Transverse colon (tissue), 4 donors: ENCODE data around the gene YJEFN3.

Experiments
- POLR2A ChIP-seq: fragments of 450-650 bp; IDR thresholded peaks from one replicate; pipeline ENCODE4 v1.6.1; 2016; ENCODE audit warnings: antibody characterized with exemption, mild to moderate bottlenecking, moderate library complexity
- POLR2AphosphoS5 ChIP-seq, 3 donors: sonication (generic); formaldehyde crosslinking; IDR thresholded peaks; one replicate each; pipeline ENCODE4 v1.6.1; 2016; ENCODE audit warnings: antibody characterized with exemption in 3 of 3
- TF ChIP-seq, protein P1 (sequence below), 5 experiments: fragments of 200-600 bp in 3 of 5; fragments of 450-650 bp in 2 of 5; sonication (generic) in 3 of 5; IDR thresholded peaks; 1 replicate in 2 of 5; 2 replicates in 3 of 5; pipeline ENCODE4 v1.5.1; 2016 to 2017; ENCODE audit warnings: antibody characterized with exemption in 5 of 5, inconsistent platforms in 3 of 5, mild to moderate bottlenecking in 2 of 5, moderate library complexity in 1 of 5

DNA sequence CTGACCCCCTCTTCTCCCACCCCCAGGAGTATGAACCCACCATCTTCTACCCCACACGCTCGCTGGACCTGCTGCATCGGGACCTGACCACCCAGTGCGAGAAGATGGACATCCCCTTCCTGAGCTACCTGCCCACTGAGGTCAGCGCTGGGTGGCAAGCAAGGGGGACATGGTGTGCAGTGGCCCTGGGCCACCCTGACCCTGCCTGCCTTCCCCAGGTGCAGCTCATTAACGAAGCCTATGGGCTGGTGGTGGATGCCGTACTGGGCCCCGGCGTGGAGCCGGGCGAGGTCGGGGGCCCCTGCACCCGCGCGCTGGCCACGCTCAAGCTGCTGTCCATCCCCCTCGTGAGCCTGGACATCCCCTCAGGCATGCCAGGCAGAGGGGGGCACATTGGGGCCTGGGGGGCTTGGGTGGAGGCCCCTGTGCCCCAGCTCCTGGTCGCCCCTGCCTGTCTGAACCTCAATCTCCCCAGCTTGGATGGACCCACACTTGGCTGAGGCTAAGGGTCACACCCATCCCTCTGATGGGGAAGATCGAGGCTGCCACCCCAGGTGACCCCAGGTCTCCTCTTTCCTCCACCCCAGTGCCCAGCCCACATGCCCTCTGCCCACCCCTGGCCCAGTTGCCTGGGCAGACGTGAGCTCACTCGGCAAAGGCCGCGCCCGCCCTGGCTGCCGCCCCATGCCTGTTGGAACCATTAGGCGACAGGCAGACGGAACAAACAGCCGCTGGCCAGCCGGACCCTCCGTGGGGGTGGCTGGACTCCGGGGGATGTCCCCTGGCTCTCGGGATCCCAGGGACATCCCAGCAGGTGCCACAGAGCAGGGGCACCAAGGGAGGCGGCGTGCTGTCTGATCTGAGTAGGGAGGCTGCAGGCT is 6.8 kb downstream of the YJEFN3 start:
- no peak for TF ChIP-seq POLR2AphosphoS5 (IDR thresholded peaks at IDR 0.05)
- TF ChIP-seq, protein P1, sequence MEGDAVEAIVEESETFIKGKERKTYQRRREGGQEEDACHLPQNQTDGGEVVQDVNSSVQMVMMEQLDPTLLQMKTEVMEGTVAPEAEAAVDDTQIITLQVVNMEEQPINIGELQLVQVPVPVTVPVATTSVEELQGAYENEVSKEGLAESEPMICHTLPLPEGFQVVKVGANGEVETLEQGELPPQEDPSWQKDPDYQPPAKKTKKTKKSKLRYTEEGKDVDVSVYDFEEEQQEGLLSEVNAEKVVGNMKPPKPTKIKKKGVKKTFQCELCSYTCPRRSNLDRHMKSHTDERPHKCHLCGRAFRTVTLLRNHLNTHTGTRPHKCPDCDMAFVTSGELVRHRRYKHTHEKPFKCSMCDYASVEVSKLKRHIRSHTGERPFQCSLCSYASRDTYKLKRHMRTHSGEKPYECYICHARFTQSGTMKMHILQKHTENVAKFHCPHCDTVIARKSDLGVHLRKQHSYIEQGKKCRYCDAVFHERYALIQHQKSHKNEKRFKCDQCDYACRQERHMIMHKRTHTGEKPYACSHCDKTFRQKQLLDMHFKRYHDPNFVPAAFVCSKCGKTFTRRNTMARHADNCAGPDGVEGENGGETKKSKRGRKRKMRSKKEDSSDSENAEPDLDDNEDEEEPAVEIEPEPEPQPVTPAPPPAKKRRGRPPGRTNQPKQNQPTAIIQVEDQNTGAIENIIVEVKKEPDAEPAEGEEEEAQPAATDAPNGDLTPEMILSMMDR (IDR thresholded peaks at IDR 0.05), result no peak
- no peak for TF ChIP-seq POLR2A
